Liver (tissue), 9 donors: ENCODE measurements around the gene SRGAP1. TPM values are rescaled to one million over a fixed set of nuclear protein-coding genes. Genes with fewer than 3 reads are reported as not detected.

ENCODE experiments used
- DNase-seq: peaks from one replicate; pipeline ENCODE4 v3.0.0-alpha.2; 2017; ENCODE audit warnings: low spot score
- H3K27ac ChIP-seq, 2 donors: one replicate each; pipeline ENCODE4 v1.7.0; 2013; ENCODE audit warnings: inconsistent platforms in 2 of 2, low read length in 2 of 2, control low read depth in 1 of 2, low read depth in 1 of 2, mild to moderate bottlenecking in 1 of 2
- H3K27me3 ChIP-seq, 4 donors: one replicate each; pipeline versions ENCODE4 v1.6.1 to v1.7.0; 2013; ENCODE audit warnings: low read length in 3 of 4, inconsistent platforms in 1 of 4, mild to moderate bottlenecking in 1 of 4, moderate library complexity in 1 of 4; ENCODE audit not compliant: control insufficient read depth in 4 of 4, insufficient read depth in 4 of 4
- H3K36me3 ChIP-seq, 4 donors: one replicate each; pipeline versions ENCODE4 v1.6.1 to v1.7.0; 2013; ENCODE audit warnings: low read length in 3 of 4, mild to moderate bottlenecking in 3 of 4, low read depth in 1 of 4, moderate library complexity in 1 of 4; ENCODE audit not compliant: control insufficient read depth in 4 of 4, insufficient read depth in 3 of 4
- H3K4me1 ChIP-seq, 4 donors: one replicate each; pipeline versions ENCODE4 v1.6.1 to v1.7.0; 2013; ENCODE audit warnings: low read length in 3 of 4, mild to moderate bottlenecking in 3 of 4, moderate library complexity in 1 of 4; ENCODE audit not compliant: control insufficient read depth in 4 of 4, insufficient read depth in 4 of 4
- H3K4me3 ChIP-seq, 3 donors: one replicate each; pipeline versions ENCODE4 v1.6.1 to v1.7.0; 2013; ENCODE audit warnings: low read length in 3 of 3, control low read depth in 1 of 3, low read depth in 1 of 3, mild to moderate bottlenecking in 1 of 3
- H3K9ac ChIP-seq, 2 donors: one replicate each; pipeline ENCODE4 v1.7.0; 2013; ENCODE audit warnings: low read length in 2 of 2, mild to moderate bottlenecking in 2 of 2, moderate library complexity in 2 of 2, control low read depth in 1 of 2, low read depth in 1 of 2
- H3K9me3 ChIP-seq, 4 donors: one replicate each; pipeline versions ENCODE4 v1.6.1 to v1.7.0; 2013; ENCODE audit warnings: low read length in 3 of 4; ENCODE audit not compliant: control insufficient read depth in 4 of 4
- ATF3 ChIP-seq: IDR thresholded peaks from 2 replicates; pipeline ENCODE4 v1.6.1; 2016; ENCODE audit warnings: antibody characterized with exemption
- CTCF ChIP-seq: fragments of 150-350 bp; IDR thresholded peaks from 2 replicates; pipeline ENCODE4 v1.5.1; 2017; ENCODE audit warnings: improper control_type of control experiment, low read depth, low read length; ENCODE audit not compliant: missing input control
- EGR1 ChIP-seq, 2 donors: IDR thresholded peaks; 2 replicates each; pipeline ENCODE4 v1.6.1; 2016 to 2018; ENCODE audit warnings: antibody characterized with exemption in 2 of 2, low read depth in 2 of 2
- FOXA1 ChIP-seq: IDR thresholded peaks from 2 replicates; pipeline ENCODE4 v1.6.1; 2016; ENCODE audit warnings: antibody characterized with exemption
- FOXA2 ChIP-seq: IDR thresholded peaks from 2 replicates; pipeline ENCODE4 v1.6.1; 2016; ENCODE audit warnings: antibody characterized with exemption
- GABPA ChIP-seq, 2 donors: IDR thresholded peaks in 1 of 2; conservative IDR thresholded peaks in 1 of 2; 2 replicates each; pipeline ENCODE4 v1.6.1; 2016; ENCODE audit warnings: antibody characterized with exemption in 2 of 2, mild to moderate bottlenecking in 1 of 2, moderate library complexity in 1 of 2
- HNF4A ChIP-seq, 2 donors: conservative IDR thresholded peaks; 2 replicates each; pipeline ENCODE4 v1.6.1; 2016; ENCODE audit warnings: antibody characterized with exemption in 2 of 2, mild to moderate bottlenecking in 2 of 2
- HNF4G ChIP-seq: IDR thresholded peaks from 2 replicates; pipeline ENCODE4 v1.6.1; 2016; ENCODE audit warnings: antibody characterized with exemption
- JUND ChIP-seq, 2 donors: IDR thresholded peaks; 2 replicates each; pipeline ENCODE4 v1.6.1; 2016; ENCODE audit warnings: antibody characterized with exemption in 2 of 2
- MAX ChIP-seq: IDR thresholded peaks from 2 replicates; pipeline ENCODE4 v1.6.1; 2016; ENCODE audit warnings: antibody characterized with exemption
- NR2F2 ChIP-seq: IDR thresholded peaks from 2 replicates; pipeline ENCODE4 v1.6.1; 2016; ENCODE audit warnings: antibody characterized with exemption
- RAD21 ChIP-seq, 2 donors: IDR thresholded peaks; 2 replicates each; pipeline ENCODE4 v1.6.1; 2016; ENCODE audit warnings: antibody characterized with exemption in 2 of 2, mild to moderate bottlenecking in 2 of 2
- REST ChIP-seq: IDR thresholded peaks from 2 replicates; pipeline ENCODE4 v1.6.1; 2016; ENCODE audit warnings: antibody characterized with exemption, mild to moderate bottlenecking
- RXRA ChIP-seq, 2 donors: IDR thresholded peaks; 2 replicates each; pipeline ENCODE4 v1.6.1; 2017 to 2018; ENCODE audit warnings: antibody characterized with exemption in 2 of 2, mild to moderate bottlenecking in 1 of 2
- SP1 ChIP-seq: IDR thresholded peaks from 2 replicates; pipeline ENCODE4 v1.6.1; 2018; ENCODE audit warnings: antibody characterized with exemption, mild to moderate bottlenecking
- TAF1 ChIP-seq: conservative IDR thresholded peaks from 2 replicates; pipeline ENCODE4 v1.6.1; 2016; ENCODE audit warnings: antibody characterized with exemption, mild to moderate bottlenecking
- YY1 ChIP-seq: IDR thresholded peaks from 2 replicates; pipeline ENCODE4 v1.6.1; 2016; ENCODE audit warnings: antibody characterized with exemption, mild to moderate bottlenecking
- ZBTB33 ChIP-seq: IDR thresholded peaks from 2 replicates; pipeline ENCODE4 v1.6.1; 2016; ENCODE audit warnings: antibody characterized with exemption
- WGBS: extraction: QIAGEN DNeasy Blood & Tissue Kit; methylation state at CpG from one replicate; pipeline ENCODE4 v1.1.7; 2013; 5-methylcytosine and 5-hydroxymethylcytosine counted together
- polyA plus RNA-seq, 2 donors: library from polyadenylated mRNA; stranded (reverse) in 1 of 2; unstranded in 1 of 2; fragments of 200-250 nt in 1 of 2; fragments of >200 nt in 1 of 2; fragmentation: Nextera tagmentation in 1 of 2; extraction: Ambion mirVana in 1 of 2; gene quantifications; one replicate each; pipeline versions ENCODE4 v1.2.1 to v1.2.3, GENCODE V29; 2013 to 2015
- total RNA-seq, 2 donors: library from RNA; depleted of rRNA; stranded (reverse); fragments of >200 nt; gene quantifications; one replicate each; pipeline ENCODE4 v1.2.3, GENCODE V29; 2014
- donor health status: healthy.
- donor health status: healthy.
- donor health status: healthy.
- donor health status: healthy.
- donor health status: healthy.

Gene SRGAP1
- total and polyA plus RNA-seq, 4 donors, result 0.28 to 1.3 (median 0.85) TPM

GRCh38 chr12:63895841-63896240 is 51.3 kb downstream of the SRGAP1 start:
- no peak overlapping the region for H3K27ac ChIP-seq
- H3K36me3 ChIP-seq, result no peaks in the 10 kb centered on the region
- no peak for DNase-seq
- TF ChIP-seq NR2F2, result no peak
- no peak for TF ChIP-seq RXRA (IDR thresholded peaks at IDR 0.05)
- TF ChIP-seq FOXA2, result no peak
- no peak for TF ChIP-seq EGR1 (IDR thresholded peaks at IDR 0.05; ENCODE audit: low read depth in 2 of 2)
- TF ChIP-seq HNF4A (conservative IDR thresholded peaks at IDR 0.05), result no peak
- TF ChIP-seq YY1, result no peak
- H3K27me3 ChIP-seq, result no peaks in the 10 kb centered on the region
- peaks cover 3 to 29% (median 8%) of the 10 kb centered on the region in 4 donors for H3K4me1 ChIP-seq
- H3K9me3 ChIP-seq, result no peaks in the 10 kb centered on the region
- no peak overlapping the region for H3K4me3 ChIP-seq
- H3K9ac ChIP-seq, result no peak overlapping the region

- no peak for TF ChIP-seq HNF4G
- TF ChIP-seq HNF4A (conservative IDR thresholded peaks at IDR 0.05), result no peak
- TF ChIP-seq TAF1, result peak; percentile 21
- no peak for TF ChIP-seq GABPA (IDR thresholded peaks at IDR 0.05 in 1 of 2, conservative IDR thresholded peaks at IDR 0.05 in 1 of 2)
- TF ChIP-seq YY1, result peak; percentile 27
- TF ChIP-seq RAD21 (IDR thresholded peaks at IDR 0.05), result peak in 1 of 2 donors; percentile 26
- no peak for DNase-seq
- Histone ChIP-seq H3K27me3 (no peaks in the 10 kb centered on the region), H3K4me3 (no peak overlapping the region), H3K27ac (peak overlapping the region; percentile 9 to 44), H3K9ac (no peak overlapping the region), H3K36me3 (no peaks in the 10 kb centered on the region), H3K9me3 (no peaks in the 10 kb centered on the region), H3K4me1 (peaks cover 6 to 36% (median 14%) of the 10 kb centered on the region in 4 donors)
- 35% methylated on average over 2 of the region's 2 CpGs for WGBS
Measured at GRCh38 chr12:63897931-63898330, 53.4 kb downstream of the SRGAP1 start.

- H3K9ac ChIP-seq, result peak overlapping the region in 1 of 2 donors; percentile 31
- TF ChIP-seq REST (no peak), JUND (IDR thresholded peaks at IDR 0.05) (no peak), RXRA (IDR thresholded peaks at IDR 0.05) (no peak), HNF4G (no peak), GABPA (IDR thresholded peaks at IDR 0.05 in 1 of 2, conservative IDR thresholded peaks at IDR 0.05 in 1 of 2) (no peak), FOXA2 (no peak), TAF1 (no peak), SP1 (no peak), MAX (no peak), ZBTB33 (no peak), EGR1 (IDR thresholded peaks at IDR 0.05; ENCODE audit: low read depth in 2 of 2) (no peak), NR2F2 (no peak), HNF4A (conservative IDR thresholded peaks at IDR 0.05) (no peak), FOXA1 (no peak), CTCF (no peak), RAD21 (IDR thresholded peaks at IDR 0.05) (no peak), ATF3 (no peak), YY1 (no peak)
- H3K36me3 ChIP-seq, result no peaks in the 10 kb centered on the region
- H3K9me3 ChIP-seq, result no peaks in the 10 kb centered on the region
- peak overlapping the region in 2 of 3 donors; percentile 16 to 26 for H3K4me3 ChIP-seq
- DNase-seq, result no peak
- H3K27me3 ChIP-seq, result no peaks in the 10 kb centered on the region
- H3K4me1 ChIP-seq, result peaks cover 6 to 36% (median 14%) of the 10 kb centered on the region in 4 donors
- H3K27ac ChIP-seq, result peak overlapping the region; percentile 70 to 76
- 83% methylated on average over 4 of the region's 4 CpGs for WGBS
Measured at GRCh38 chr12:63898764-63899337, 54.4 kb downstream of the SRGAP1 start.
